ELR (cell line): ENCODE results near the gene MUC5AC.

Experiments used
- DNase-seq: peaks from one replicate; pipeline ENCODE4 v3.0.0-alpha.2; 2015; ENCODE audit warnings: low read depth

MUC5AC gene

GRCh38 chr11:1121331-1121812, 36.4 kb upstream of the MUC5AC start:
- no peak for DNase-seq

GRCh38 chr11:1121813-1122663, 35.7 kb upstream of the MUC5AC start:
- peak; percentile 32 for DNase-seq

GRCh38 chr11:1122664-1123002, 35.1 kb upstream of the MUC5AC start:
- DNase-seq, result no peak

GRCh38 chr11:1123970-1124369, 33.8 kb upstream of the MUC5AC start:
- no peak for DNase-seq

GRCh38 chr11:1125803-1126202, 31.9 kb upstream of the MUC5AC start:
- no peak for DNase-seq

GRCh38 chr11:1126491-1126926, 31.2 kb upstream of the MUC5AC start:
- DNase-seq, result no peak

GRCh38 chr11:1126935-1127663, 30.7 kb upstream of the MUC5AC start:
- no peak for DNase-seq

GRCh38 chr11:1127664-1128162, 30.0 kb upstream of the MUC5AC start:
- DNase-seq, result no peak

GRCh38 chr11:1128311-1129142, 29.2 kb upstream of the MUC5AC start:
- no peak for DNase-seq

GRCh38 chr11:1129143-1129610, 28.6 kb upstream of the MUC5AC start:
- no peak for DNase-seq

GRCh38 chr11:1129611-1130160, 28.1 kb upstream of the MUC5AC start:
- no peak for DNase-seq

- DNase-seq, result no peak
These were observed 27.3 kb upstream of the MUC5AC start for GRCh38 chr11:1130276-1131032.

GRCh38 chr11:1131033-1131911, 26.5 kb upstream of the MUC5AC start:
- no peak for DNase-seq

- no peak for DNase-seq
These were observed 22.8 kb upstream of the MUC5AC start for GRCh38 chr11:1134848-1135445.

- DNase-seq, result peak; percentile 69
These were observed 19.7 kb upstream of the MUC5AC start for GRCh38 chr11:1138097-1138496.

GRCh38 chr11:1139441-1140083, 18.2 kb upstream of the MUC5AC start:
- peak; percentile 58 for DNase-seq

- no peak for DNase-seq
These were observed 16.9 kb upstream of the MUC5AC start for GRCh38 chr11:1140642-1141490.

- DNase-seq, result no peak
These were observed 11.4 kb upstream of the MUC5AC start for GRCh38 chr11:1146365-1146764.
